Measurements from ENCODE around the gene ABCA13.

The ABCA13 gene

GRCh38 chr7:48175019-48175418, 3.8 kb downstream of the ABCA13 start:
- no peak for TF ChIP-seq CTCF (conservative IDR thresholded peaks at IDR 0.05; ENCODE audit: low read depth, low read length)
- H4K20me1 ChIP-seq (ENCODE audit: insufficient read depth): no peaks in the 10 kb centered on the region
- H3K36me3 ChIP-seq (ENCODE audit: insufficient read depth): no peaks in the 10 kb centered on the region
- no peaks in the 10 kb centered on the region for H3K4me1 ChIP-seq (ENCODE audit: low read depth, poor library complexity, severe bottlenecking)
- H3K27me3 ChIP-seq (ENCODE audit: insufficient read depth, low read depth): no peaks in the 10 kb centered on the region
- H2AFZ ChIP-seq (ENCODE audit: low read depth): no peak overlapping the region
- no peak overlapping the region for H3K4me2 ChIP-seq
- no peak overlapping the region for H3K4me3 ChIP-seq (IDR thresholded peaks at IDR 0.05; ENCODE audit: insufficient read depth, low read depth, low read length)
- H3K27ac ChIP-seq: no peak overlapping the region
- no peaks in the 10 kb centered on the region for H3K79me2 ChIP-seq (ENCODE audit: insufficient read depth, low read depth)
- H3K9ac ChIP-seq: no peak overlapping the region

GRCh38 chr7:48176356-48176893, 5.2 kb downstream of the ABCA13 start:
- no peak overlapping the region for H3K9ac ChIP-seq
- H3K79me2 ChIP-seq (ENCODE audit: insufficient read depth, low read depth): no peaks in the 10 kb centered on the region
- H3K27ac ChIP-seq: no peak overlapping the region
- no peaks in the 10 kb centered on the region for H3K27me3 ChIP-seq (ENCODE audit: insufficient read depth, low read depth)
- no peak overlapping the region for H3K4me2 ChIP-seq
- no peak for TF ChIP-seq CTCF (conservative IDR thresholded peaks at IDR 0.05; ENCODE audit: low read depth, low read length)
- no peaks in the 10 kb centered on the region for H4K20me1 ChIP-seq (ENCODE audit: insufficient read depth)
- H3K4me3 ChIP-seq (IDR thresholded peaks at IDR 0.05; ENCODE audit: insufficient read depth, low read depth, low read length): no peak overlapping the region
- no peaks in the 10 kb centered on the region for H3K36me3 ChIP-seq (ENCODE audit: insufficient read depth)
- no peak overlapping the region for H2AFZ ChIP-seq (ENCODE audit: low read depth)
- peaks cover 6% of the 10 kb centered on the region for H3K4me1 ChIP-seq (ENCODE audit: low read depth, poor library complexity, severe bottlenecking)

GRCh38 chr7:48177271-48177670, 6.0 kb downstream of the ABCA13 start:
- no peak overlapping the region for H2AFZ ChIP-seq (ENCODE audit: low read depth)
- H4K20me1 ChIP-seq (ENCODE audit: insufficient read depth): no peaks in the 10 kb centered on the region
- H3K4me1 ChIP-seq (ENCODE audit: low read depth, poor library complexity, severe bottlenecking): peaks cover 14% of the 10 kb centered on the region
- no peaks in the 10 kb centered on the region for H3K27me3 ChIP-seq (ENCODE audit: insufficient read depth, low read depth)
- H3K36me3 ChIP-seq (ENCODE audit: insufficient read depth): no peaks in the 10 kb centered on the region
- no peak overlapping the region for H3K9ac ChIP-seq
- no peak overlapping the region for H3K4me2 ChIP-seq
- no peak overlapping the region for H3K27ac ChIP-seq
- no peak overlapping the region for H3K4me3 ChIP-seq (IDR thresholded peaks at IDR 0.05; ENCODE audit: insufficient read depth, low read depth, low read length)
- H3K79me2 ChIP-seq (ENCODE audit: insufficient read depth, low read depth): no peaks in the 10 kb centered on the region
- no peak for TF ChIP-seq CTCF (conservative IDR thresholded peaks at IDR 0.05; ENCODE audit: low read depth, low read length)

GRCh38 chr7:48179496-48180030, 8.3 kb downstream of the ABCA13 start:
- TF ChIP-seq CTCF (conservative IDR thresholded peaks at IDR 0.05; ENCODE audit: low read depth, low read length): no peak
- H2AFZ ChIP-seq (ENCODE audit: low read depth): no peak overlapping the region
- H4K20me1 ChIP-seq (ENCODE audit: insufficient read depth): no peaks in the 10 kb centered on the region
- H3K4me1 ChIP-seq (ENCODE audit: low read depth, poor library complexity, severe bottlenecking): peaks cover 37% of the 10 kb centered on the region
- no peaks in the 10 kb centered on the region for H3K27me3 ChIP-seq (ENCODE audit: insufficient read depth, low read depth)
- no peaks in the 10 kb centered on the region for H3K36me3 ChIP-seq (ENCODE audit: insufficient read depth)
- H3K27ac ChIP-seq: no peak overlapping the region
- no peak overlapping the region for H3K4me2 ChIP-seq
- no peak overlapping the region for H3K4me3 ChIP-seq (IDR thresholded peaks at IDR 0.05; ENCODE audit: insufficient read depth, low read depth, low read length)
- no peak overlapping the region for H3K9ac ChIP-seq
- no peaks in the 10 kb centered on the region for H3K79me2 ChIP-seq (ENCODE audit: insufficient read depth, low read depth)
